HK-2 (cell line): ENCODE measurements around the gene CCDC167.

Experiments
- DNase-seq: peaks from one replicate; pipeline ENCODE4 v3.0.0-alpha.2; 2018; ENCODE audit not compliant: unreplicated experiment

CCDC167 gene

GRCh38 chr6:37489697-37490336 lies 9.9 kb downstream of the CCDC167 start:
- DNase-seq = no peak

DNA sequence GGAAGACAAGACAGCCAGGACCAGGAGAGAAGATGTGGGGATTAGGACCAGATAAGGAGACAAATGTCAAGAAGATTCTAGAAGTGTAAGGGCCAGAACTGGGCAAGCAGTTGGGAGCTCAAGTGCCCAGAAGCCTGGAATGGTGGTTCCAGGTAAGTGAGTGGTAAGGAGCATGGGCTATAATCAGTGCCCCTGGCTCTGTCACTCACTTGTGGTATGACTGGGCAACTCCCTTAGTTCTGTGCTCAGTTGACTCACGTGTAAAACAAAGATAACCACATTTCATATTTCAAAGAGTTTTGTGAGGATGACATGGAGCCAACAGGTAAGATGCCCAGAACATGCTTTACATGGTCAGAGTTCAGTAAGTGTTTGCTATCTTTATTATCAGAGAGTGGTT lies 11.2 kb downstream of the CCDC167 start:
- no peak for DNase-seq

- no peak for DNase-seq
Observed at GRCh38 chr6:37487591-37488380, 11.9 kb downstream of the CCDC167 start.

GRCh38 chr6:37486121-37486839 lies 13.4 kb downstream of the CCDC167 start:
- no peak for DNase-seq

DNA sequence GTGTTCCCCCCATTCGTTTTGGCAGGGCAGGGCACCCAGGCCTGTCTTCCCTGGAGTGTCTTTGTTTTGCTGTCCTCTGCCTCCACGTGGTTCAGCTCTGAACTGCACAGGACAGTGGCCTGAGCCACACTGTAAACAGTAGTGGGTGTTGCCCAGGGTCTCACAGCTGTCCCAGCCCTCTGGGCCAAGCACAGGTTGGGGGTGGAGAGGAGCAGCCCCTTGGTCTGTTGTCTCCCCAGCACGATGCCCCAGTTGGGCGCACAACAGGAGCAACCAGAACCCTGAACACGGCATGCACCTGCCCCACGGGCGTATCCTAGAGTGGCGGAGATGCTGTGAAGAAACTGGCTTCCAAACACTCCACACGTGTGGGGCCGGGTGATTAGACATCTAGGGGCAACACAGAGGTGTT lies 14.4 kb downstream of the CCDC167 start:
- no peak for DNase-seq

- DNase-seq = no peak
Observed at GRCh38 chr6:37484786-37485170, 14.9 kb downstream of the CCDC167 start.

DNA sequence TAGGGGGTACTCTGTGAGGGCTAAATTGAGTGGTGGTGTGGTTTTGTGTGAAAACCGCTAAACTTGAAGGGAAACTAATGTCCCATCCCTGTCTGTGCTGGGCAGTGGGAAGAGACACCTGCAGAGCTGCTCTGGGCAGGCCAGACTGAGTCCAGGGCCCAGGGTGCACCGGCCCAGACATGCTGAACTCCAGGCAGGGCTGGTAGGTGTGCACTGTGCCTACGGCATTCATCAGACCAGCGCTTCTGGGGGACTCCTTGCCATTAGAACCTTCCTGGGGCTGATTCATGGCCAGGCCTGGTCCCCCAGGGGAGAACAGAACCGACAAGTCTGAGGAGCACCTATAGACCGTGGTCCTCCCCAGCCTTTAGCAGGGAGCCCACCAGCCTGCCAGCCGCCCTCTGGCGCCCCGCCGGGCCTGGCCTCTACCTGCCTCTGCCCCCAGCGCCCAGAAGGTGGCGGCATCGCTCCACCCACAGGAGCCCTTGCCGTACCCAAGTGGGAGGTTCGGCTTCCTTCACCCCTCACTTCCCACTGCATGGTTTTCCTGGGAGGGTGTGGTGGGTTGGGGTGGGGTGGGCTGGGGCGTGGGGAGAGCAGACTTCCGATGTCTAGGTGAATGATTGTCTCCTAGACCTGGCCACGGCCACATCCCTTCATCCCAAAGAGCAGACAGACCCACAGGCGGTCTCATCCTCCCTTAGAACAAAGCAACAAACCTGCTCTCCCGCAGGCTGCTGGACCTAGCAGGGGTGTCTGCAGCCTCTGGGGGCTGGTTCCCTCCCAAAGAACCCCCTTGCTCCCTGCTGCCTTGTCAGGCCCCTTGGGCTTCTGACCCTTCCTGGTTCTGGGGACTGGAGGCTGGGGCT lies 15.5 kb downstream of the CCDC167 start:
- DNase-seq = peak; percentile 68

DNA sequence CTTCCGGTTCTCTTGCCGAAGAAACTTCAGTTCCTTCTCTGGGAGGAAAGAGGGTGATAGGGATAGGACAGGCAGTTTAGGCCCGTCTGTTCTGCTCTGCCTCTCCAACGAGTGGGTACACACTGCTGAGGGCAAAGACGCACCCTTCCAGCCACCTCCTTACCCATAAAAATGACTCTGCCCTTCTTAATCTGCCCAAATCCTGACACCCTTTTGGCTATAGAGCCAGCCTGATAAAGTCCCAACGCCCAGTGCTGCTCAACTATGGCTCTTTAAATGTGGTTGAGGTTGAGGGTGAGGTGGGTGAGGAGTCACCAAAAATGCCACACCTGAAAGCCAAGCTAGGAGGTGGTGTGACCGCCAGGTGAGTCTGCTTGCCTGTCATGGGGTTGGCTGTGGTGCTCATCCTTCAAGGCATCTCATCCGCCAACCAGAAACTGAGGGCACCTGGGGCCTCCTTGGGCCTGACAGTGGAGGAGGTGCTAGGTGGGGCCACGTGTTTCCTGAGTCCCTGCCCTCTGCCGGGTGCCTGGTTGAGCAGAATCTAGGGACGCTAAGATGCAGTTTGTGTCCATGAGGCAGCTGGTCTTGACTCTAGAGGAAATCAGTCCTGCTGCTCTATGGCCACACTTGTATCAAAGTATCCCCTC lies 16.3 kb downstream of the CCDC167 start:
- DNase-seq = no peak

- DNase-seq = no peak
Observed at GRCh38 chr6:37482606-37483251, 17.0 kb downstream of the CCDC167 start.

- DNase-seq = no peak
Observed at GRCh38 chr6:37481711-37482605, 17.7 kb downstream of the CCDC167 start.

GRCh38 chr6:37480951-37481534 lies 18.6 kb downstream of the CCDC167 start:
- no peak for DNase-seq

DNA sequence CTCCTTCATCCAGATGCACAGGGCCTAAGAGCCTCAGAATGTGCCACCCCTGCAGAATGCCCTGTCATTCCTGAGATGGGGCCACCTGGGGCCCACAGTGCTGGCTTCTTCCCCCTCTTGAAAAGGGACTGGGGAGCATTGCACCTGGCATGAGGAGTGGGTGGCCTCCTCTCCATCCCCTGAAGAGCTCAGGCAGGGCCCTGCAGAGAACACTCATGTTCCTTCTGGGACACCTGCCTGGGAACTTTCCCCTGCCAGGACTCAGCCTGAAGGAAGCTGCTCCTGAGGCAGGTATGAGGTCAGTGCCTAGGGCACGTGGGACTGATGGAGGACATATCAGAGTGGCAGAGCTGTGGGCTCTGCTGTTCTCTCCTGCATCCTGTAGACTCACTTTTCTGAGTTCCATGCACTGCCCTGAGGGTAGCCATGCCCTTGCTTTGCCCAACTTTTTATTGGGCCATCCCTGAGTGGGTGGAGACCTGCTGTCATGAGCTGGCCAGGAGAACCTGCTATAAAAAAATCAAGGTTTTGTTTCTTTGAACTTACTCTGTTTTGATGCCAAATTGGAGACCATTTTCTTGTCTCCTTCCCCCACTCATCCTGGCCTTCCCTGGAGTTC lies 19.5 kb downstream of the CCDC167 start:
- no peak for DNase-seq

DNA sequence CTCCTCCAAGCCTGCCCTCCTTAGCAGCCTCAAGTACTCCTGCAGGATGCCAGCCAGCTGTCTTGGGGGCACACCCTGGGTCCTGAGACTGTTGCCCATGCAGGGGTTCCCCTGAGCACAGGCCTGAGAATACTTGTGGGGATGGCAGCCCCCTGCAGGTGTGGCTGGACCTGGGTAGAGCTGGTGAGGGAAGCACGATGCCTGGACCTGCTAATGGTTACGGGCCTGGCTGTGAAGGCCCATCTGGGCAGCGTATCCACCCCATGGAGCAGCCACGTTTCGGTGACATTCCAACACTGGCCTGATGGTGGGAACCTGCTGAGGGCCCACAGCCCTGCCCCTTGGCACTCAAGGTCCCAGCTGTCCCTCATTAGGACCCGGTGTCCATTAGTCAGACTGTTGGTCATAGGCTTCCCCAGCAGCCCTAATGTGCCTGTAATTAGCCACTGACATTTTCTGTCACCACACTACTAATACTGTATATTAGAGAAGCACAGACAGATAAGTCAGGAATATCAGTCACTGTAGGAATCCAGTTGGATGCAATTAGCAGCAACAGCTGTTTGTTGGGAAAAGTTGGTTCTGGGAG lies 20.3 kb downstream of the CCDC167 start:
- DNase-seq = no peak

- no peak for DNase-seq
Observed at GRCh38 chr6:37478827-37479226, 20.9 kb downstream of the CCDC167 start.

DNA sequence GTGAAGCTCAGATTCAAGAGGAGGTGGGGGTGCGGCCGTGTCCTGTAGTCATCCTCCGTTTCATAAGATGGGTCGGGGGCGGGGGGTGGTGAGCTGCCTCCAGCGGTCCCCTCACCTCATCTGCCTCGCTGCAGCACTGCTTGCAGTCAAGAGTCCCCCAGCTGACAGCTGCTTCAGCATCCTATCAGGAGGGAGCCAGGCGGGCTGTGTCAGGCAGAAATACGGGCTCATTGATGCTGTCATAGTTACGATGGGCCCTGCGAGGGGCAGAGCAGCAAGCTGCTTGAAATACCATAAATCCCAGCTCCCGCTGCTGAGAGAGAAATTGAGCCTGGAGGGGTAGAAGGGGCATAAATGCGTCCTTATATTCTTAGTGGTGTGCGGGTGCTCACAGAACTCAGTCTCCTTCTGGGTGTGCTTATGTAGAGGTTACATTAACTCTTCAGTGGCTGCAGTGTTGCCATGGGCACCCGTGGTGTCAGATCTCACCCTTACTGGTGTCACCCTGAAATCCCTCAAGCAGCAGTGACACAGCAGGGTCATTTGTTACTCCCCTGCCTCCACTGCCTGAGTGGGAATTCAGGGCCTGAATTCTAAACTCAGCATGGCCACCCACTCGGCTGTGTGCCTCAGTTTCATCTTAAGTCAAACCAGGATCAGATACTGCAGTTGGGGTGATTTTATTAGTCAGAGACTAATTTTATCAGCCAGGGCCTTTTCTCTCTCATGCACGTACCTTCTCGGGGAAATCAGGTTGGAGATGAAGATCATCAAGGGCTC lies 21.8 kb downstream of the CCDC167 start:
- DNase-seq = no peak

DNA sequence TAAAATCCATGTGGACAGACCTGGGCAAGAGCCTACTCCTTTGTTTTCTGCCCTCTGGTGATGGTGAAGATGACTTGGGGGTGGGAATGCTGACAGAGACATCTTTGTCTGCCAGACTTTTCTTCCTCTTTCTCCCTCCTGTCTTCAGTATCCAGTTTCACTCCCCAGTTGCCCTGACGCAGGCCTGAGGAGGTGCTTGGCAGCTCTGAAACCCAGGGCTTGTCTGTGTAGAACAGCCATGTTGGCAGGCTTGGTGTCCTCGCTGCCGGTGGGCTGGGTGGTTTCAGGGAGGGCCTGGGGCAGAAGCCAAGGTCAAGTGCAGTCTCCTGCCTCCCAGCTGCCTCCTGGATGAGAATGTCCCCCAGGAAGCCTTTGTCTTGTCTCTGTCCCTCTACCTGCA lies 22.5 kb downstream of the CCDC167 start:
- DNase-seq = no peak

DNA sequence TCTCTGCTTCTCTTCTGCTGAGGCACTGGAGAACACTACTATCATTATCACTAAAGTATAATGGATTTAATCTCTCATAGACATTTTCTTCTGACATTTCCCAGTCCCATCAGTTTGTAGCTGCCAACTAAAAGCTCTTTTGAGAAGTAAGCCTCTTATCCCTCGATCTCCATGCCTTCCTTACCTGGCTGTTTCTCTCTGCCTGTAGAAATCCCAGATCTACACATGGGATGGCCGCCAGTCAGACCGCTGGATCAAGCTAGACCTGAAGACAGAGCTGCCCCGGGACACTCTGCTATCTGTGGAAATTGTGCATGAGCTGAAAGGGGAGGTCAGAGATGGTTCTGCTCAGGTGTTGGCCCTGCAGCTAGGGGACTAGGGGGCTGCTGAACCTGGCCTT lies 25.4 kb downstream of the CCDC167 start:
- no peak for DNase-seq
